Lower lobe of right lung (tissue), 2 donors: ENCODE measurements around the gene PSMC6. TPM values are rescaled to one million over a fixed set of nuclear protein-coding genes. Genes with fewer than 3 reads are reported as not detected.
A peak's percentile ranks its signal among the peaks of the same experiment; 100 is the strongest.

Experiments
- ATAC-seq, 2 donors: fragments of 200-7000 bp; cut with Tn5 transposase; one replicate each; pipeline ENCODE4 v1.9.1; 2020 to 2022; ENCODE audit warnings: mild to moderate bottlenecking in 2 of 2, moderate library complexity in 2 of 2
- DNase-seq: peaks from one replicate; pipeline ENCODE4 v3.0.0-alpha.2; 2020
- H3K27ac ChIP-seq: fragments of 200-600 bp; one replicate; pipeline ENCODE4 v1.8.0; 2022
- H3K27me3 ChIP-seq: fragments of 200-600 bp; one replicate; pipeline ENCODE4 v1.8.0; 2022; ENCODE audit warnings: low read depth
- H3K36me3 ChIP-seq: fragments of 200-600 bp; one replicate; pipeline ENCODE4 v1.8.0; 2022; ENCODE audit warnings: mild to moderate bottlenecking
- H3K4me1 ChIP-seq: fragments of 200-600 bp; one replicate; pipeline ENCODE4 v1.8.0; 2022
- H3K4me3 ChIP-seq: fragments of 200-600 bp; one replicate; pipeline ENCODE4 v1.8.0; 2022; ENCODE audit warnings: mild to moderate bottlenecking
- H3K9me3 ChIP-seq: fragments of 200-600 bp; one replicate; pipeline ENCODE4 v1.8.0; 2022
- CTCF ChIP-seq: fragments of 200-600 bp; IDR thresholded peaks from one replicate; pipeline ENCODE4 v1.8.0; 2022; ENCODE audit warnings: antibody characterized with exemption, mild to moderate bottlenecking
- intact Hi-C: fragments of 100-400 bp; cut with DNase I; formaldehyde crosslinking; loops from one replicate; pipeline ENCODE4 v1.11.0; 2022
- total RNA-seq: library from RNA; stranded (reverse); fragmentation: NEBNext Ultra II Directional; extraction: Animal tissue kit (Norgen Biotek cat#: 25700); gene quantifications from one replicate; pipeline ENCODE4 v1.2.1, GENCODE V29; 2021
- donor health status: DM: no; HTN: yes; CAD: no; lungs with severe emphysema.

PSMC6 gene
- total RNA-seq, 1 donor from 2014 or later, result 68.8 TPM

GRCh38 chr14:52701223-52701622 is 5.8 kb upstream of the PSMC6 start:
- TF ChIP-seq CTCF, result no peak

GRCh38 chr14:52703225-52703624 is 3.8 kb upstream of the PSMC6 start:
- Histone ChIP-seq H3K27ac (peak overlapping the region; percentile 56), H3K36me3 (no peaks in the 10 kb centered on the region), H3K4me1 (peaks cover 27% of the 10 kb centered on the region), H3K9me3 (no peaks in the 10 kb centered on the region), H3K27me3 (no peaks in the 10 kb centered on the region), H3K4me3 (no peak overlapping the region)
- ATAC-seq, result peak; percentile 49 to 50
- no peak for TF ChIP-seq CTCF
- intact Hi-C loops, result no loop called here
- DNase-seq, result no peak

More at GRCh38 chr14:52701223-52701622, 5.8 kb upstream of the PSMC6 start:
- intact Hi-C loops, result no loop called here
- DNase-seq (no peak), ATAC-seq (no peak)
- Histone ChIP-seq H3K9me3 (no peaks in the 10 kb centered on the region), H3K4me1 (peaks cover 17% of the 10 kb centered on the region), H3K27me3 (no peaks in the 10 kb centered on the region), H3K4me3 (no peak overlapping the region), H3K27ac (no peak overlapping the region), H3K36me3 (no peaks in the 10 kb centered on the region)

GRCh38 chr14:52703664-52704063 is 3.3 kb upstream of the PSMC6 start:
- ATAC-seq (no peak), DNase-seq (no peak)
- H3K4me3 ChIP-seq, result no peak overlapping the region
- TF ChIP-seq CTCF, result no peak
- no peaks in the 10 kb centered on the region for H3K27me3 ChIP-seq
- H3K9me3 ChIP-seq, result no peaks in the 10 kb centered on the region
- peak overlapping the region; percentile 56 for H3K27ac ChIP-seq
- H3K4me1 ChIP-seq, result peaks cover 31% of the 10 kb centered on the region
- intact Hi-C loops, result no loop called here
- H3K36me3 ChIP-seq, result peaks cover 3% of the 10 kb centered on the region

- Histone ChIP-seq H3K27me3 (no peaks in the 10 kb centered on the region), H3K9me3 (no peaks in the 10 kb centered on the region), H3K36me3 (peaks cover 29% of the 10 kb centered on the region), H3K4me1 (peaks cover 46% of the 10 kb centered on the region), H3K27ac (peak overlapping the region; percentile 87), H3K4me3 (peak overlapping the region; percentile 85)
- no peak for DNase-seq
- ATAC-seq, result peak; percentile 48 to 63
- intact Hi-C loops, result no loop called here
- TF ChIP-seq CTCF, result no peak
These were observed 714 bp upstream of the PSMC6 start for GRCh38 chr14:52706286-52706685.

- DNase-seq (no peak), ATAC-seq (no peak)
- Histone ChIP-seq H3K36me3 (peaks cover 83% of the 10 kb centered on the region), H3K4me1 (peaks cover 41% of the 10 kb centered on the region), H3K27ac (no peak overlapping the region), H3K4me3 (no peak overlapping the region), H3K27me3 (no peaks in the 10 kb centered on the region), H3K9me3 (no peaks in the 10 kb centered on the region)
- intact Hi-C loops, result no loop called here
- TF ChIP-seq CTCF, result no peak
These were observed 4.7 kb downstream of the PSMC6 start for GRCh38 chr14:52711666-52712065.

GRCh38 chr14:52716155-52716554 is 9.2 kb downstream of the PSMC6 start:
- ATAC-seq (no peak), DNase-seq (no peak)
- Histone ChIP-seq H3K9me3 (no peaks in the 10 kb centered on the region), H3K4me3 (no peak overlapping the region), H3K4me1 (peaks cover 10% of the 10 kb centered on the region), H3K27ac (no peak overlapping the region), H3K27me3 (no peaks in the 10 kb centered on the region), H3K36me3 (peaks cover 98% of the 10 kb centered on the region)
- TF ChIP-seq CTCF, result no peak
- intact Hi-C loops, result no loop called here
